Uterus (tissue), 2 donors: ENCODE results near the gene ADGRG4.

Experiments used
- POLR2A ChIP-seq, 2 donors: fragments of 450-650 bp; IDR thresholded peaks; one replicate each; pipeline ENCODE4 v1.6.1; 2016; ENCODE audit warnings: antibody characterized with exemption in 2 of 2, mild to moderate bottlenecking in 1 of 2, moderate library complexity in 1 of 2
- TF ChIP-seq, protein P1 (sequence below), 4 experiments: fragments of 200-600 bp in 2 of 4; fragments of 450-650 bp in 2 of 4; sonication (generic) in 2 of 4; IDR thresholded peaks; one replicate each; pipeline ENCODE4 v1.5.1; 2016 to 2019; ENCODE audit warnings: antibody characterized with exemption in 4 of 4, mild to moderate bottlenecking in 2 of 4, moderate library complexity in 1 of 4

DNA sequence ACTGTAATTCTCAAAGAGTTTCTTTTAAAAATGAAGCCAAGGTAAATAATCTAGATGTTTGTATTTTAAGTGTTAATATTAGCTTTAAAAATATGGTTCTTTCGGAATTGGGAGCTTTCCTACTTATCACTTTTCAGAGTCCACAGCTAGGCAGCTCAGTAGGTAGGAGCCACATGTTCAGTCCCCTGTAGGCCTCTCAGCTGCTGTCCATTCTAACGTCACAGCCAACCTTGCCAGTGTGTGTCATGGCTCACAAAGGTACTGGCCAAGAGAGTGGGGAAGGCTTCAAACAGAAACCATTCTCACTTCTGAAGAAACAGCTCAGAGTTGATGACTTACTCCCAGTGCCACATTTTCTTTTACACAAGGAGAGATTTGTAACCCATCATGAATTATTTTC is 137.0 kb downstream of the ADGRG4 start:
- no peak for TF ChIP-seq POLR2A (IDR thresholded peaks at IDR 0.05)
- TF ChIP-seq, protein P1, sequence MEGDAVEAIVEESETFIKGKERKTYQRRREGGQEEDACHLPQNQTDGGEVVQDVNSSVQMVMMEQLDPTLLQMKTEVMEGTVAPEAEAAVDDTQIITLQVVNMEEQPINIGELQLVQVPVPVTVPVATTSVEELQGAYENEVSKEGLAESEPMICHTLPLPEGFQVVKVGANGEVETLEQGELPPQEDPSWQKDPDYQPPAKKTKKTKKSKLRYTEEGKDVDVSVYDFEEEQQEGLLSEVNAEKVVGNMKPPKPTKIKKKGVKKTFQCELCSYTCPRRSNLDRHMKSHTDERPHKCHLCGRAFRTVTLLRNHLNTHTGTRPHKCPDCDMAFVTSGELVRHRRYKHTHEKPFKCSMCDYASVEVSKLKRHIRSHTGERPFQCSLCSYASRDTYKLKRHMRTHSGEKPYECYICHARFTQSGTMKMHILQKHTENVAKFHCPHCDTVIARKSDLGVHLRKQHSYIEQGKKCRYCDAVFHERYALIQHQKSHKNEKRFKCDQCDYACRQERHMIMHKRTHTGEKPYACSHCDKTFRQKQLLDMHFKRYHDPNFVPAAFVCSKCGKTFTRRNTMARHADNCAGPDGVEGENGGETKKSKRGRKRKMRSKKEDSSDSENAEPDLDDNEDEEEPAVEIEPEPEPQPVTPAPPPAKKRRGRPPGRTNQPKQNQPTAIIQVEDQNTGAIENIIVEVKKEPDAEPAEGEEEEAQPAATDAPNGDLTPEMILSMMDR (IDR thresholded peaks at IDR 0.05): no peak
